Lung microvascular endothelial cell (primary cell): ENCODE data around the gene RNF112. TPM values are rescaled to one million over a fixed set of nuclear protein-coding genes. Genes with fewer than 3 reads are reported as not detected.
"Not testable (repeated sequence)": the region's sequence is repeated elsewhere in the genome, so short reads cannot be mapped to it uniquely, and the experiment has no call there.

Source experiments
- DNase-seq, 2 donors: peaks; one replicate each; pipeline versions ENCODE4 v3.0.0 to v3.0.0-alpha.2; 2010; ENCODE audit warnings: low read depth in 2 of 2
- total RNA-seq: library from RNA; depleted of rRNA; stranded (reverse); fragments of >200 nt; gene quantifications from 2 replicates; pipeline ENCODE4 v1.2.1, GENCODE V29; 2014

Gene RNF112
- total RNA-seq, 1 donor from 2014 or later, result 0.20 TPM

GRCh38 chr17:19411631-19412030 is 599 bp downstream of the RNF112 start:
- no peak for DNase-seq

- no peak for DNase-seq
Measured at GRCh38 chr17:19412510-19412909, 1.5 kb downstream of the RNF112 start.

GRCh38 chr17:19412984-19413383 is 2.0 kb downstream of the RNF112 start:
- no peak for DNase-seq

GRCh38 chr17:19413761-19414160 is 2.7 kb downstream of the RNF112 start:
- no peak for DNase-seq

- DNase-seq, result no peak
Measured at GRCh38 chr17:19414396-19415280, 3.6 kb downstream of the RNF112 start.

GRCh38 chr17:19415311-19415710 is 4.3 kb downstream of the RNF112 start:
- DNase-seq, result no peak

- no peak for DNase-seq
Measured at GRCh38 chr17:19415806-19416775, 5.1 kb downstream of the RNF112 start.

GRCh38 chr17:19417611-19418010 is 6.6 kb downstream of the RNF112 start:
- DNase-seq, result no peak

GRCh38 chr17:19418251-19418992 is 7.4 kb downstream of the RNF112 start:
- DNase-seq, result peak in 1 of 2 donors; percentile 71

- DNase-seq, result no peak
Measured at GRCh38 chr17:19421219-19421618, 10.2 kb downstream of the RNF112 start.

GRCh38 chr17:19421926-19422325 is 10.9 kb downstream of the RNF112 start:
- no peak for DNase-seq

GRCh38 chr17:19424934-19425868 is 14.2 kb downstream of the RNF112 start:
- no peak for DNase-seq

- no peak for DNase-seq
Measured at GRCh38 chr17:19426631-19427030, 15.6 kb downstream of the RNF112 start.

GRCh38 chr17:19431691-19432090 is 20.7 kb downstream of the RNF112 start:
- no peak for DNase-seq

GRCh38 chr17:19433255-19433654 is 22.2 kb downstream of the RNF112 start:
- DNase-seq, result no peak

GRCh38 chr17:19433727-19434340 is 22.8 kb downstream of the RNF112 start:
- DNase-seq, result no peak

- no peak for DNase-seq
Measured at GRCh38 chr17:19440421-19440820, 29.4 kb downstream of the RNF112 start.

GRCh38 chr17:19441288-19441687 is 30.3 kb downstream of the RNF112 start:
- DNase-seq, result not testable (repeated sequence)

GRCh38 chr17:19442731-19443130 is 31.7 kb downstream of the RNF112 start:
- no peak for DNase-seq

GRCh38 chr17:19443148-19443547 is 32.1 kb downstream of the RNF112 start:
- no peak for DNase-seq
